OCI-M1 (cell line): ENCODE data around the gene TPM2.

Experiments
- DNase-seq: peaks from one replicate; lab custom pipeline; 2025; lab: John Stamatoyannopoulos, UW

TPM2 gene

DNA sequence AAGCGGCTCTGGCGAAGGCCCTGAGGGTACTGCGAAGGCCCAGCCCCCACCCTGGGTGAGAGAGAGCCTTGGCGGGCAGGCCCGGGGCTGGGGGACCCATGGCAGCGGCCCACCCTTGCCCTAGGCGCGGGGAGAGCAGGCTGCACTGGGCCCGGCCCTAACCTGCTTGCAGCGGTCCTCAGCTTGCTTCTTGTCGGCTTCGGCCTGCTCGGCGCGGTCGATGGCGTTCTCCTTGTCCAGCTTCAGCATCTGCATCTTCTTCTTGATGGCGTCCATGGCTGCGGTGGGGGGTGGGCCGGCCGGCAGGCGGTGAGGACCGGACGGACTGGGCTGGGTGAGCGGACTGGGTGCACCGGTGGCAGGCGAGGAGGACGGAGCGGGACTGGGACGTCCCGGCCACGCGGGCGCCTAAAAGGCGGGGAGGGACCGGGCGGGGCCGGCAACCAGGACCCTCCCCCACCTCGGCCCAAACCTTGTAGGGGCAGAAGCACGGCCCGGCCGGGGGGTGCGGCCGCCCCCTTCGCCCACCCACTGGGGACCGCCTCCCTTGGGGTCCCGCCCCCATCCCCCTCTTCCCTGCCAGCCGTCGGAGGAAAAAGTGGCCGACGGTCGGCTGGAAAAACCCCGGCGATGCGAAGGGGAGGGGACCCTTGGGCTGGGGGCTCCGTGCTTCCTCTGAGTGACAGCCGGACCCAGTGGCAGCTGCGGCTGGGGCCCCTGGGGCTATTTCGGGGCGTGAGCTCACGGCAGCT is at the start of gene TPM2:
TPM2 (minus strand) TSS at position 384 of the 752 bp plus-strand sequence; CDS start at position 276, 108 bp downstream.
- DNase-seq = no peak

DNA sequence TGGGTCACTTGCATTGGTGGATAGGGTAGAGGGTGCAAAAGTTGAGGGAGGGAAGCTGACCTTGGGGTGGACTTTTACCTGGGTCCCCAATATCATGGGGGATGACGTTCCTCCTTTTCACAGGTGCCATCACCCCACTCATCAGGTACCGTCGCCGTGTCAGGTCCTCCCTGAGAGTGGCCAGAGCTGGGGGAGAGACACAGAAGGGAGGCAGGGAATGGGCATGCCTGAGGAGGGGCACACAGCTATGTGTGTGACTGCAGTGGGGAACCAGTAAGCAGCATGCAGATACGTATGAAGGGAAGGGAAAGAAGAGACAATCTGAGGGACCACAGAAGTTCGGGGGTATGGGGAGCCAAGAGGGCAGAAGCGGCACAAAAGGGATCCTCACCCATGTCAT is 49.2 kb upstream of the TPM2 start:
- DNase-seq = no peak

DNA sequence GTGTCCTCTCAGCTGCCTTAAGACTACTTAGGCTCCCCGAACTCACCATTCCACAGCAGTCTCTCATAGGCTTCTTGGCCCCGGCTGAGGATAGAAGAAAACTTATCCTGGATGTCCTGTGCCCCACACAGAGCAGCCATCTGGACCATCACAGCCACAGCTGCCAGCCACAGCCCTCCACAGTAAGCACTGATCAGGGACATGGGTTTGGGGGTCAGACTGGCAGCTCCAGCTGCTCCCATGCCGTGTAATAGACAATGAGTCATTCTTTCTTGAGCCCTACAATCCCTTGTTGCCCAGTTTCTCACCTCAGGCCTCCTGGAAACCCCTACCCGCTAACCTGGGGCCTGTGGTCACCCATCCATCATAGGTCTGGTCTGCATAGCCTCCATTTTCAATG is 48.5 kb upstream of the TPM2 start:
- no peak for DNase-seq

DNA sequence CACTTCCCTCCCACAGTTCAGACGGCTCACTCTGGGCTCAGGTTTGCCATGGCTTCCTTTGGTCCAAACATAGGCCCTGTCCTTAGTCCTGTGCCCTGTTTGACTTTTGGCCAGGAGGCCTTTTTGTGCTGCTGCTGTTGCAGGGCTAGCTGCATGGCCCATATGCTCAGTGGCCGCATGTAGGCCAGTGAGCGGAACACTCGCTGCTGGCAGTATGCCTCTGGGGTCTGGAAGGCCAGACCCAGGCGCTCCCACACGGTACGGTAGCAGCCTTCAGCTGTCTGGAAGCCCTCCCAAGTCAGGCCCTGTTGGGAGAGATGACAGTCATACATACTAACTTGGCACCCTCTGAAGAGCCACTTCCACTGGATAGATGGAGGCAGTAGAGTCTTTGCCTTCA is 47.4 kb upstream of the TPM2 start:
- no peak for DNase-seq

DNA sequence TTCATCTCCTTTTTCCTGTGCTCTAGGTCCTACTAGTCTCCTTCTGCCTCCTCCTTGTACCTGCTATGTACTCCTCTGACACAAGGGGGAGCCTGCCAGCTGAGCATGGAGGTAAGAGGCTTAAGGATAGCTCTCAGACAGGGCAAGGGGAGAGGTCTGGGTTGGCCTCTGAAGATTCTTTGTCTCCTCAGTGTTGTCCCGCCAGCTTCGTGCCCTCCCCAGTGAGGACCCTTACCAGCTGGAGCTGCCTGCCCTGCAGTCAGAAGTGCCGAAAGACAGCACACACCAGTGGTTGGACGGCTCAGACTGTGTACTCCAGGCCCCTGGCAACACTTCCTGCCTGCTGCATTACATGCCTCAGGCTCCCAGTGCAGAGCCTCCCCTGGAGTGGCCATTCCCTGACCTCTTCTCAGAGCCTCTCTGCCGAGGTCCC is 46.5 kb upstream of the TPM2 start:
- DNase-seq = peak; percentile 78

DNA sequence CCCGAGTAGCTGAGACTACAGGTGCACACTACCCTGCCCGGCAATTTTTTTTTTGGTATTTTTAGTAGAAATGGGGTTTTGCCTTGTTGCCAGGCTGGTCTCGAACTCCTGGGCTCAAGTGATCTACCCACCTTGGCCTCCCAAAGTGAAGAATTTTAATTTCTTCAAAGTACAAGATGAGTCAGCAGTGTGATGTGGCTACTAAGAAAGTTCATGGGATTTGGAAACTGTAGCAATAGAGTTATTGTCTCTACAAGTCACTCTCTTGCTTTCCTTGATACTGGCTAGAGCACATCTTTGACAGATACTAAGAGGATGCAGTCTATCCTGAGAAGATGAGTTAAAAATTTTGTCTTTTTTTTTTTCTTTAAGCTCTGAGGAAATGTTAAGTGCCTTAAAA is 44.4 kb upstream of the TPM2 start:
- DNase-seq = no peak

DNA sequence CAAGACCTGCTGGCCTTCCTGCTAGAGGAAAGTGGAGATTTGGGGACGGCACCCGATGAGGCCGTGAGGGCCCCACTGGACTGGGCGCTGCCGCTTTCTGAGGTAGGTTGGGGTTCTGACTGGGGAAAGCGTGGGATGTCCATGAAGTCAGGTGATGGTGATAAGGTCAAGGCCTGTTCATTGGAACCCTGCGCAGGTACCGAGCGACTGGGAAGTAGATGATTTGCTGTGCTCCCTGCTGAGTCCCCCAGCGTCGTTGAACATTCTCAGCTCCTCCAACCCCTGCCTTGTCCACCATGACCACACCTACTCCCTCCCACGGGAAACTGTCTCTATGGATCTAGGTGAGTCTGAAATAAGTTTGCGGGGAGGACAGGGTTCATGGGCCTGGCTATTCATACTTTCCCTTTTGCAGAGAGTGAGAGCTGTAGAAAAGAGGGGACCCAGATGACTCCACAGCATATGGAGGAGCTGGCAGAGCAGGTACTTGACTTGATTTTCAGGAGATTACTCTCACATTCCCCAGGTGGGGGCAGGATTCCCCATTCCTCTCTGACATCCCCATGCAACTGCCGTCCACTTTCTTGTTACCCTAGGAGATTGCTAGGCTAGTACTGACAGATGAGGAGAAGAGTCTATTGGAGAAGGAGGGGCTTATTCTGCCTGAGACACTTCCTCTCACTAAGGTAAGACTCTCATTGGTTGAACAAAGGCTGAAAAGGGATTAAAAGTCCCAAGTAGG is 43.2 kb upstream of the TPM2 start:
- peak; percentile 74 for DNase-seq

DNA sequence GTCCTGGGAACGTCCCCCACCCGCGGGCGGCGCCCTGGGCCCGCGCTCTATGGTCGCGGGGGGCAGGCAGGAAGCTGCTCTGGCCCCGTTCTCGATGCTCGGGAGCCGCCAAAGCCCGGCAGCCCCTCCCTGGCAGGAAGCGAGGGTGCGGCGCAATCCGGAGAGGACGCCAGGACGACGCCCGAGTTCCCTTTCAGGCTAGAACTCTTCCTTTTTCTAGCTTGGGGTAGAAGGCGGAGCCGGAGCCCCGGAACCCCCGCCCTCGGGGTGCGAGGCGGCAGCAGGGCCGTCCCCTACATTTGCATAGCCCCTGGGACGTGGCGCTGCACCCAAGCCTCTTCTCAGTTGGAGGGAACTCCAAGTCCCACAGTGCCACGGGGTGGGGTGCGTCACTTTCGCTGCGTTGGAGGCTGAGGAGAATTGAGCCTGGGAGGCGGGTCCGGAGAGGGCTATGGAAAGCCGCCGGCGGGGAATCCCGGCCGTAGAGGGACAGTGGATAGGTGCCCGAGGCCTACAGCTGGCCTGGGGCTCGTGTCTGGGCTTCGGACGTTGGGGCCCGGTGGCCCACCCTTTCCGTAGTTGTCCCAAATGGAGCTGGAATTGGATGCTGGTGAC is 42.6 kb upstream of the TPM2 start, which contains the start of the genes CREB3 and TLN1:
CREB3 (plus strand) TSS at position 482 of the 615 bp plus-strand sequence; CDS start at position 589, 107 bp downstream.
TLN1 (minus strand) TSS at position 11 of the 615 bp plus-strand sequence. CDS start 6,501 bp downstream, outside the sequence.
- DNase-seq = peak; percentile 99

DNA sequence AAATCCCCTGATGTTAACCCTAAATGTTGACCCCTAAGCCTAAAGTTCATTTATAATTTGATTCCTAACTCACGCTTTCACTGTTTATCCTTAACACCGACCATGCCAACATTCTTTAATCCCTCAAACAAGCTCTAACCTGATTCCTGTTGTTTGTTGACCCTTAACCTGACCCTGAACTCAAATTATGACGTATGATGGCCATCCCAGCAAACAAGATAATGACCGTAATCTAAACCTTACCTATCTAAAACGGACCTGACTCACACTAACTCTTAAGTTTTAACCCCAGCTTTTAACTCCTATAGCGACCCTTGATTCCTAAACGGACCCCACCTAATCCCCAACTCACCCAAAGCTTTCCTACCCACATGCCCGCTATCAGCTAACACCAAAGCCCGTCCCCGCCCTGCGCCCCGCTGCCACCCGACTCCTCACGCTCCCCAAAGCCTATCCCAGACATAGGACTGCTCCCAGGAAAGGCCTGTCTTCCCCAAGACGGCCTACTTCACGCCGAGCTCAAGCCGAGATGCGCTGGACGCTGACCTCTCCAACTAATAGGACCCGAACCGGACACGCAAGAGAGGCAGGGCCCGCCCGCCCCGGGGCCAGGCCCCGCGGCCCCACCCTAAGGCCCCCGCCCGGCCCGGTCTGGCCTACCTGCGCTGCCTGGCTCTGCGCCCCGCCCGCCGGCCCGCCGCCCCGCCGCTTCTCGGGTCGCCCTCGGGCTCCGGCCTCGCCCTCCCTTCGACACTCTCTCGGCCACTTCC is 41.9 kb upstream of the TPM2 start:
- no peak for DNase-seq

DNA sequence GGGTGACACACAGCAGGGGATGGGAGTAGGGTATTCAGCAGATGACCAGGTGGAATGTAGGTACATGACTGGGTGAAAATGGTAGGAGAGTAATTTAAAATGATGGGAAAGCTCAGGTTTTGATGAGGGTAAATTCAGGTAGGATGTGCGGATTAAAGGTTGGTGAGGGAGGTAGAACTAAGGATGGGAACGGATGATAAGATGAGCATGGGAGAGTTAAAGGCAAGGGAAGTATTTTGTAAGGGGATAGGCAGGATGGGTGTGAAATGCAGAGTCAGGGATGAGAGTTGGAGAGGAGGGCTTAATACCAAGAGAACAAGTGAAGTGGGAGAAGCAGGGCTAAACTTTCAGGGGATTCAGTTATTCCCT is 40.7 kb upstream of the TPM2 start:
- DNase-seq = no peak

DNA sequence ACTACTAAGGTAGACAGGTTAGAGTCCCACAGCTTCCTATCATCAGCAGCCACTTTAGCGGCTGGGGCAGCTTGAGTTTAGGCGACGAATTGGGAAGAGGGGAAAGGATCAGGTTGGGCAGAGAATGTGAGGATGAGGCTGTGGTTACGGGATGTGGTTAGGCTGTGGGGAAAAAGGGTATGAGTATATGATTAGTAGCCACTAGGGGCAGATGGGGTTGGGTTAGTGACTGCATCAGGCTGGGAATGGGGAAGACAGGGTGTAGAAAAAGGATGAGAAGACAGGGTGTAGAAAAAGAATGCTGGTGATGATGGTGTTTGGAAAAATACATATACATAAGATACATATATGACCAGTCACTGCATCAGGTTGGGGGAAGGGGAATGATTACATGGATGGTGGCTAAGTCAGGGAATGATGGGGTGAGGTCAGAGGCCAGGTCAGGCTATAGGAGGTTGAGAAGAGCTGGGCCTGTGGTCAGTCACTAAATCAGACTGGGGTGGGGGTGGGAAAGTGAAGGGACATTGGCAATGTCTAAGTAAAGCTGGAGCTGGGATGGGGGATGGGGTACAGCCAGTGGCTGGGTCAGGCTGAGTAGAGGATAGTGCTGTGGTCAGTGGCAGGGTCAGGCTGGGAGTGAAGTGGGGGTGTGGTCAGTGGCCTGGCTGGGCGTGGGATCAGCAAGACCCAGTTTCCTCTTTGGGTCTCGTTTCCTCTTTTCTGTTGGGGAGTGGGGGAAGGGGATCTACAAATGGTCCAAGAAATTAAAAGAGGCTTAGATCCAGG is 40.2 kb upstream of the TPM2 start:
- peak; percentile 93 for DNase-seq

DNA sequence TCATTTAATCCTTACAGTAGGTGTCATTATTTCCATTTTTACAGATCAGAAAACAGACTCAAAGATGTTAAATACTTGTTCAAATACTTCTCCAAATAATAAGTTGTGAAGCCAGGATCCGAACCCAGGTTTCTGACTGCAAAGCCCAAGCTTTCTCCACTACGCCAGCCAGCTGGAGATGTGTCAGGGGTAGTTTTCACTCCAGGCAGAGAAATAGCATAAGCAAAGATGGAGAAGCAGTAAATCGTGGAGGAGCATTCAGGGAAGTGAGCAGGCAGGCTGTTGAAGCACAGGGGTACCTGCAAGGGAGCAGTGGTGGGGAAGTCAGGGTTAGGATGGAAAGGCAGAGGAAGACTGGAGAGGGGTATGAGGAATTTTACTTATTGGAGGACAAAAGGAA is 39.4 kb upstream of the TPM2 start:
- peak; percentile 32 for DNase-seq

DNA sequence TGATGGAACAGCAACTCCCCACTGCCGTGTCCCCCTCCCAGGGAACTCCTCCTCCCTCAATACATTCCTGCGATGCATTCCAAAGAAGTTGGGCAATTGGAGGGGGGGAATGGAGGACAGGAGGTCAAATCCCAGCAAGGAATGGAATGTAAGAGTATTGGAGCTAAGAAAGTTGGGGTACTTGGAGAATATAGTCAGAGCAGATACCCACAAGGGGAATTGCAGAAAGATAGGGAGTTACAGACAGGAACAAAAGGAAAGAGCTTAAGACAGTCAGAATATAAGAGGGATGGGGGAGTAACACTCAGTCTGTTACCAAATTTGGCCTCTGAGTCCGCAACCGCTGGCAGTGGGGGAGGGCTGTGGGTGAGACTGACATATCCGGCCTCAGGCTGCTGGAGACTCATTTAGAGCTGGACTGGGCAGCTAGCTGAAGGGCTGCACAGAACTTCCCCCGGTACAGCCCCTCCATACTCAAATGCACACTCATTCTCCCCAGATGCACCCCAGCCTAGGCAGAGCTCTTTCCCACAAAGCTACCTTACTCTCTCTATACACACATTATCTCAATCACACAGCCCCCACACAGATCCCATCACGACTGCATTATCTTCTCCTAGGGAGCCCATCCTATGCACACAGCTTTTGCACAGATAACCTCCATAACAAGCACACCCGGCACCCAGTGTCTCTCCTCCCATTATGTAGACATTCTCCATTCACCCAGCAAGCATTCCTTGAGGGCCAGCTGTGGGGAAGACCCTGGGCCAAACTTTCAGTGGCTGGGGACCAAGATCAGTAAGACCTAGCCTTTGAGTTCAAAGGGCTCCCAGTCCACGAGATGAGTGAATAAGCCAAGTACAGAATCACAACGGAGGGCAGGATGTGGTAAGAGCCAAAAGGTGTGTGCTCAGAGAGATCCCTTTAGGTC is 38.6 kb upstream of the TPM2 start:
- peak; percentile 93 for DNase-seq

DNA sequence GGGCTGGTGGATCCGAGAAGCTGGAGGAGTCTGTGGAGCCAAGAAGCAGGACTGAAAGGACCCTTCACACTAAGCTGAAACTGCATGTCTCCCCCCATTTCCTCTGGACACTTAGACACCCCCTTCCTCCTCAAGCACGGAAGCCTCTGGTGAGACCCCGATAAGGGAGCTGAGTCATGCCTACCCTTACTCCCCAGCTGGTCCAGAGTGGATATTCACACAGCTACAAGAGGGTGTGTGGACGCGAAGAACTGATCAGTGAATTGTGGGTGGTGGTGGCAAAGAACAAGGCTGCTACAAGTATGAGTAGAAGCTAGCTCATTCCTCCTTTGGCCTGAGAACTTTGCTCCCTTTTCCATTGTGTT is 37.9 kb upstream of the TPM2 start:
- peak; percentile 27 for DNase-seq

DNA sequence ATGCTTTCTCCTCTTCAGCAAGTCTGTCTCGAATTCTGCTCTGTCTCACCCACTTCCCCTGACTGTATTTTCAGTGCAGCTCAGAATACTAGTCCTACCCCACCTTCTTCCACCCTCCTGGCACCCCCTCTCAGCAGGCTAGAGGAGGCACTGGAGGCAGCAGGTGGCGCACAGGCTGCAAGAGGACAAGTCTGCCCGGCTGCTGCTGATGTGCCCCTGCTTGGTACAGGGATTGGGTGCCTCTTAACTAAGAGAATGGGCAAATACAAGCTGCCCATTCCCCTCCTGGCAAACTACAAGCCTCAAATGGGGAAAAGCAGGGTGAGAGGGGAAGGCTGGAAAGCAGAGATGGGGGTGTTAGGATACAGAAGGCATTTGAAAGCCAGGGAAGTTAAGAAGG is 37.2 kb upstream of the TPM2 start:
- peak; percentile 25 for DNase-seq

DNA sequence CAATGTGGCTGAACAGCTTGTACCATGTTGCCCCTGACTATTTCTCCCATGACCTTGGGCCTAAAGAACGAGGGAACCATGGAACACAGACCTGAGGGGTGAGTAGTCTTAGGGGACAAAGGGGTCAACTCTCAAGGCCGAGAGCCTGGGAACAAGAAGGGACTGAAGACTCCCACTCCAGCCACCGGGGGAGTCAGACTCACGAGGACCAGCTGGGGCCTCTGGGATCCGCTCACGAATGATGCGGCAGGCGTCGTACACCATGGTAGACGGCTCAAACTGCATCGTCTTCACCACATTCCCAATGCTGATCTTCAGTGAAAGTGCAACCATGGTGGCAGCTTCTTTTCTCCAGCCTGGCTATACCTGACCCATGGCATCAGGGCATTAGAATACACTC is 35.6 kb upstream of the TPM2 start:
- DNase-seq = no peak

DNA sequence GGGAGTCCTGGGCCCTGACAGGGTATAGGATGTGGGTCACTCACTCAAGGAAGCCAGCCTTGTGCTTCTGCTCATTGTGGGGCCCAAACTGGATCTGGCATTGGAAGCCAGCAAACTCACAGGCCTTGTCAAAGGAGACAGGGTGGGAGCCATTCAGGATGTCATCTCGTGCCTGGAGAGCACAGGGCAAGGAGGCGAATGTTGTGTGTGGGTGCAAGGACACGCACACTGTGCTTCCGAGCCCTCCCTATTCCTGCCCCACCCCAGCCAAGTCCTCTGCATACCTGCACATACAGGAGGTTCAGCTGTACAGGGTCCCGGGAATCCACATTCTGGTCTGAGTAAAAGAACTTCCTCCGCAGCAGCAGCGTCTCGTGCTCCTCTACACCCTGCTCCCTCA is 34.2 kb upstream of the TPM2 start:
- no peak for DNase-seq

DNA sequence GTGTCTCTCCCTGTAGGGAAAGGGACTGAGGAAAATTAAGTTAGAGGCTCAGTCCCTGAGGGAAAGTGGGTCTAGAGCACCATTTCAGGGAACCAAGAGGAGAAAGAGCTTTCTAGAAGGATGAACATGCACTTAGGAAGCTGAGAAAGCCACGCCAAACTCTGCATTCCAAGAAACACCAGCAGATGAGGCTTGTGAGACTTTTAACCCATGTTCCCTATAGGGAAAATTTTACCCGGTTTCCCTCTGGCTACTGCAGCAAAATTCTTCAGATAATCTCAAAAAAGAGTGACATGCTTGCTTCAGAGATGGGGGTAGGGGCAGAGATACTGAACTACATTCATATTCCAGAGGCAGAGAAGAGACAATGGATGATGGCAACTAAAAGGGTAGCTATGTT is 33.7 kb upstream of the TPM2 start:
- DNase-seq = no peak

DNA sequence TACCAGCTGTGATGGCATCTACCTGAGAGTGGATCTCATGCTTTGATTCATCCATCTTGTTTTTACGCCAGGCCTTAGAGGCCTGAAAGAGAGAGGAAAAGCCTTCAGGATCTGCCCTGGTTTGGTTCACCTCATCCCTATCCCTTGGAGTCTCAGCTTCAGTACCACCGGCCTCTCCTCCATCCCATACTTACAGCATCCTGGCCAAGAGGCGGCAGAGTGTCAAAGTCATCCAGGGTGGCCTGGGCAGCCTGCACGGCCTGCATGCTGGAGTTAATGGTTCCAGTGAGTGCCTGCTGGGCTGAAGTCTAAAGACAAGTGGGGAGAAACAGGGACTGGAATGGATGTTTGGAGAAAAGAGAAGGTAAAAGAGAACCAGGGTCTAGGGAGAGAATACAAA is 29.8 kb upstream of the TPM2 start:
- no peak for DNase-seq
